Gastrocnemius medialis (tissue), 4 donors: Measurements from ENCODE around the gene ZBTB2. TPM values are rescaled to one million over a fixed set of nuclear protein-coding genes. Genes with fewer than 3 reads are reported as not detected.
"Not testable (repeated sequence)": the region's sequence is repeated elsewhere in the genome, so short reads cannot be mapped to it uniquely, and the experiment has no call there.

Source experiments
- ATAC-seq, 2 donors: fragments of 150-250 bp; one replicate each; pipeline ENCODE4 v1.9.1; 2016
- DNase-seq, 2 donors: peaks; one replicate each; pipeline ENCODE4 v3.0.0-alpha.2; 2019
- H3K27ac ChIP-seq, 4 donors: fragments of 200-600 bp; sonication (generic); 1 replicate in 1 of 4; 2 replicates in 3 of 4; pipeline ENCODE4 v1.5.1; 2016 to 2018; ENCODE audit warnings: mild to moderate bottlenecking in 2 of 4, moderate library complexity in 1 of 4
- H3K27me3 ChIP-seq, 3 donors: fragments of 200-600 bp; sonication (generic) in 2 of 3; 1 replicate in 1 of 3; 2 replicates in 2 of 3; pipeline versions ENCODE4 v1.5.1 to v1.6.0; 2016 to 2019; ENCODE audit warnings: mild to moderate bottlenecking in 1 of 3, moderate library complexity in 1 of 3
- H3K36me3 ChIP-seq, 2 donors: fragments of 200-600 bp; sonication (generic) in 1 of 2; one replicate each; pipeline ENCODE4 v1.5.1; 2017 to 2018
- H3K4me1 ChIP-seq, 2 donors: fragments of 200-600 bp; sonication (generic) in 1 of 2; one replicate each; pipeline ENCODE4 v1.5.1; 2016 to 2017; ENCODE audit warnings: mild to moderate bottlenecking in 2 of 2
- H3K4me3 ChIP-seq, 4 donors: fragments of 200-600 bp; sonication (generic) in 3 of 4; 1 replicate in 1 of 4; 2 replicates in 3 of 4; pipeline ENCODE4 v1.5.1; 2016 to 2019; ENCODE audit warnings: mild to moderate bottlenecking in 2 of 4
- H3K9me3 ChIP-seq, 3 donors: fragments of 200-600 bp; sonication (generic) in 2 of 3; 1 replicate in 1 of 3; 2 replicates in 2 of 3; pipeline ENCODE4 v1.5.1; 2016 to 2019
- CTCF ChIP-seq, 5 experiments: fragments of 450-650 bp in 3 of 5; fragments of 200-600 bp in 2 of 5; sonication (generic) in 2 of 5; IDR thresholded peaks in 4 of 5; conservative IDR thresholded peaks in 1 of 5; 1 replicate in 4 of 5; 2 replicates in 1 of 5; pipeline ENCODE4 v1.5.1; 2016 to 2019; ENCODE audit warnings: antibody characterized with exemption in 5 of 5, mild to moderate bottlenecking in 3 of 5, moderate library complexity in 3 of 5
- POLR2A ChIP-seq, 2 donors: fragments of 450-650 bp; IDR thresholded peaks; one replicate each; pipeline ENCODE4 v1.6.1; 2017; ENCODE audit warnings: antibody characterized with exemption in 2 of 2, mild to moderate bottlenecking in 2 of 2, moderate library complexity in 2 of 2
- in situ Hi-C, 4 donors: fragments of 200-750 bp; cut with MboI; loops; one replicate each; pipeline versions ENCODE4 v1.15.0 to v1.8.0; 2017; ENCODE audit warnings: low sequenced_read_pairs in 4 of 4
- intact Hi-C: fragments of 100-400 bp; cut with DNase I; formaldehyde crosslinking; loops from one replicate; pipeline ENCODE4 v1.15.1; 2023; ENCODE audit warnings: low total_unique reads
- total RNA-seq, 4 donors: library from RNA; depleted of rRNA; stranded (reverse); fragments of >200 nt; gene quantifications; one replicate each; pipeline versions ENCODE4 v1.1.0 to v1.2.3, GENCODE V29; 2016

ZBTB2 gene
- total RNA-seq, 4 donors from 2014 or later: 9.6 to 18.5 (median 14.3) TPM

- H3K36me3 ChIP-seq: no peaks in the 10 kb centered on the region
- in situ Hi-C loops: loop anchor here in 2 of 4 donors (5.0 to 10.0 kb wide), 2 partner anchors 305 to 308 kb away; no protein-coding TSS in a partner anchor
- no peak for ATAC-seq
- TF ChIP-seq POLR2A (IDR thresholded peaks at IDR 0.05) (no peak), CTCF (IDR thresholded peaks at IDR 0.05 in 4 of 5, conservative IDR thresholded peaks at IDR 0.05 in 1 of 5) (no peak)
- H3K27me3 ChIP-seq: peaks cover 5 to 9% (median 7%) of the 10 kb centered on the region in 3 donors
- DNase-seq: no peak
- no peak overlapping the region for H3K27ac ChIP-seq
- intact Hi-C loops: no loop called here
- H3K4me3 ChIP-seq: no peak overlapping the region
- peaks cover 9 to 16% of the 10 kb centered on the region in 2 donors for H3K4me1 ChIP-seq
- no peaks in the 10 kb centered on the region for H3K9me3 ChIP-seq
Measured at GRCh38 chr6:151320140-151320539, 71.2 kb downstream of the ZBTB2 start.

GRCh38 chr6:151317995-151318365 is 73.4 kb downstream of the ZBTB2 start:
- TF ChIP-seq CTCF (IDR thresholded peaks at IDR 0.05 in 4 of 5, conservative IDR thresholded peaks at IDR 0.05 in 1 of 5) (no peak), POLR2A (IDR thresholded peaks at IDR 0.05) (no peak)
- H3K27me3 ChIP-seq: no peaks in the 10 kb centered on the region
- no peaks in the 10 kb centered on the region for H3K36me3 ChIP-seq
- intact Hi-C loops (no loop called here), in situ Hi-C loops (no loop called here)
- no peaks in the 10 kb centered on the region for H3K9me3 ChIP-seq
- no peak overlapping the region for H3K4me3 ChIP-seq
- no peak overlapping the region for H3K27ac ChIP-seq
- no peak for DNase-seq
- no peaks in the 10 kb centered on the region for H3K4me1 ChIP-seq
- ATAC-seq: no peak

- Histone ChIP-seq H3K27me3 (no peaks in the 10 kb centered on the region), H3K36me3 (no peaks in the 10 kb centered on the region), H3K4me3 (no peak overlapping the region), H3K4me1 (no peaks in the 10 kb centered on the region), H3K27ac (no peak overlapping the region), H3K9me3 (no peaks in the 10 kb centered on the region)
- in situ Hi-C loops: no loop called here
- DNase-seq: no peak
- ATAC-seq: no peak
- TF ChIP-seq CTCF (IDR thresholded peaks at IDR 0.05 in 4 of 5, conservative IDR thresholded peaks at IDR 0.05 in 1 of 5) (no peak), POLR2A (IDR thresholded peaks at IDR 0.05) (no peak)
- intact Hi-C loops: no loop called here
Measured at GRCh38 chr6:151317103-151317994, 74.0 kb downstream of the ZBTB2 start.

GRCh38 chr6:151315661-151316060 is 75.7 kb downstream of the ZBTB2 start:
- H3K4me1 ChIP-seq, H3K27me3 ChIP-seq, H3K9me3 ChIP-seq, ATAC-seq, in situ Hi-C loops, intact Hi-C loops, H3K27ac ChIP-seq, H3K4me3 ChIP-seq, H3K36me3 ChIP-seq, DNase-seq: not testable (repeated sequence)

Other genes starting within 250 kb of the ZBTB2 start
- 10 to 100 TPM in 2 of 4 donors, 1 to 10 TPM in 2; 6.4 to 17.3 (median 9.8) TPM for gene AKAP12, start 151.6 kb downstream of the ZBTB2 start, total RNA-seq
- gene RMND1, start 60.6 kb upstream of the ZBTB2 start, total RNA-seq: 1 to 10 TPM; 6.4 to 9.6 (median 8.4) TPM
- under 1 TPM in 2 of 4 donors, not detected in 2; 0.04 to 0.05 TPM for gene CCDC170, start 102.5 kb upstream of the ZBTB2 start, total RNA-seq